CD4-positive, alpha-beta T cell (primary cell): ENCODE results near the gene POT1. TPM values are rescaled to one million over a fixed set of nuclear protein-coding genes. Genes with fewer than 3 reads are reported as not detected.

Experiments used
- ATAC-seq: fragments of 200-7000 bp; cut with Tn5 transposase; one replicate; pipeline ENCODE4 v1.10.0; 2022; ENCODE audit warnings: mild to moderate bottlenecking; ENCODE audit not compliant: poor library complexity
- CTCF ChIA-PET: fragments of 350-600 bp; sonication (Branson Sonifier 250); formaldehyde crosslinking; loops from one replicate; lab custom pipeline; 2021; ENCODE audit warnings: antibody characterized with exemption, inconsistent platforms; lab: Charles Lee
- POLR2A ChIA-PET: fragments of 350-600 bp; sonication (Branson Sonifier 250); formaldehyde crosslinking; loops from one replicate; lab custom pipeline; 2021; ENCODE audit warnings: antibody characterized with exemption, inconsistent platforms; lab: Charles Lee
- DNase-seq, 14 experiments: peaks; one replicate each; pipeline ENCODE4 v3.0.0-alpha.2; 2013 to 2020; ENCODE audit warnings: mixed read lengths in 2 of 14
- H3K27ac ChIP-seq, 2 donors: one replicate each; pipeline versions ENCODE4 v1.5.1 to v1.7.0; 2013; ENCODE audit warnings: low read length in 2 of 2, low read depth in 1 of 2, mild to moderate bottlenecking in 1 of 2
- H3K27me3 ChIP-seq, 2 experiments: 1 replicate in 1 of 2; 2 replicates in 1 of 2; pipeline versions ENCODE4 v1.6.1 to v1.7.0; 2013; ENCODE audit warnings: low read length in 2 of 2, control low read depth in 1 of 2, mild to moderate bottlenecking in 1 of 2, moderate library complexity in 1 of 2; ENCODE audit not compliant: insufficient read depth in 2 of 2, control insufficient read depth in 1 of 2
- H3K36me3 ChIP-seq: one replicate; pipeline ENCODE4 v1.6.1; 2013; ENCODE audit warnings: low read length, control low read depth; ENCODE audit not compliant: insufficient read depth
- H3K4me1 ChIP-seq: one replicate; pipeline ENCODE4 v1.6.1; 2013; ENCODE audit warnings: low read length, control low read depth; ENCODE audit not compliant: insufficient read depth
- H3K4me3 ChIP-seq: one replicate; pipeline ENCODE4 v1.5.1; 2013; ENCODE audit warnings: mild to moderate bottlenecking, low read length, moderate library complexity
- H3K9me3 ChIP-seq, 2 experiments: 1 replicate in 1 of 2; 2 replicates in 1 of 2; pipeline versions ENCODE4 v1.6.1 to v1.7.0; 2013; ENCODE audit warnings: low read length in 2 of 2, mild to moderate bottlenecking in 2 of 2, control low read depth in 1 of 2, moderate library complexity in 1 of 2; ENCODE audit not compliant: control insufficient read depth in 1 of 2, insufficient read depth in 1 of 2
- H3K27ac Mint-ChIP-seq: one replicate; pipeline ENCODE4 v1.8.0; 2020; ENCODE audit warnings: mixed read lengths
- H3K27me3 Mint-ChIP-seq: one replicate; pipeline ENCODE4 v1.8.0; 2021; ENCODE audit warnings: mixed read lengths
- H3K36me3 Mint-ChIP-seq: one replicate; pipeline ENCODE4 v1.8.0; 2021; ENCODE audit warnings: low read depth, mixed read lengths
- H3K4me1 Mint-ChIP-seq: one replicate; pipeline ENCODE4 v1.8.0; 2021; ENCODE audit warnings: low read depth, mixed read lengths
- H3K4me3 Mint-ChIP-seq: one replicate; pipeline ENCODE4 v1.8.0; 2020; ENCODE audit warnings: mild to moderate bottlenecking, mixed read lengths
- H3K9me3 Mint-ChIP-seq: one replicate; pipeline ENCODE4 v1.8.0; 2020; ENCODE audit warnings: mixed read lengths
- CTCF ChIP-seq: fragments of 200-600 bp; IDR thresholded peaks from one replicate; pipeline ENCODE4 v1.8.0; 2022; ENCODE audit warnings: antibody characterized with exemption, mild to moderate bottlenecking
- intact Hi-C, 2 experiments: fragments of 100-400 bp; cut with DNase I in 1 of 2; cut with micrococcal nuclease in 1 of 2; formaldehyde crosslinking; loops; one replicate each; pipeline versions ENCODE4 v1.15.1 to v1.9.0; 2023 to 2025; cut with DNase I, micrococcal nuclease
- total RNA-seq, 174 experiments: library from RNA in 2 of 174; stranded (reverse) in 2 of 174; gene quantifications; one replicate each; pipeline ENCODE4 v1.2.3 and lab custom pipeline; 2021 to 2026

Gene POT1
- total RNA-seq, 2 experiments from 2014 or later = 8.0 to 8.3 TPM

GRCh38 chr7:124912972-124913371 is 16.7 kb downstream of the POT1 start:
- ChIA-PET POLR2A (no interaction called here), CTCF (no interaction called here)
- DNase-seq = no peak
- Mint-ChIP-seq H3K27ac (no peak overlapping the region), H3K9me3 (no peaks in the 10 kb centered on the region), H3K4me3 (no peak overlapping the region), H3K27me3 (no peaks in the 10 kb centered on the region), H3K4me1 (peaks cover 15% of the 10 kb centered on the region), H3K36me3 (peaks cover 47% of the 10 kb centered on the region)
- peaks cover 17% of the 10 kb centered on the region for H3K36me3 ChIP-seq
- no peak for ATAC-seq
- no peak for TF ChIP-seq CTCF
- H3K4me3 ChIP-seq = no peak overlapping the region
- intact Hi-C loops = no loop called here
- no peaks in the 10 kb centered on the region for H3K4me1 ChIP-seq
- H3K27ac ChIP-seq = no peak overlapping the region
- H3K27me3 ChIP-seq = no peaks in the 10 kb centered on the region
- H3K9me3 ChIP-seq = no peaks in the 10 kb centered on the region

DNA sequence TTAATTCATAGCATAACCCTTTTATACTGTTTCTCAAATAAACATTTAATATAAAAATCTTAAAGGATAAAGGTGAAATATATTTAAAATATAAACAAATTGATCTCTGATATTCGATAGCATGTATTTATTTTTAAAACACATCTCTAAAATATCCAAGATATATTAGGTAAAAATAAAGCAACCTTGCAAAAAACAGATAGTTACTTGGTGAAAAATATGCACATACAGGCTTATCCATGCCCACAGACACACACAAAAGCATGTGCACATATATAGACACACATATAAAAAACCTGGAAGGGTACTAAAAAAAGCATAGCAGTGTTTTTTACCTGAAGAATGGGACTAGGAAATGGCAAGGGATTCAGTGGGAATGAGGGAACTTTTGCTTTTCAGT is 19.8 kb downstream of the POT1 start:
- ChIA-PET CTCF (no interaction called here), POLR2A (no interaction called here)
- Mint-ChIP-seq H3K4me1 (peaks cover 13% of the 10 kb centered on the region), H3K27me3 (no peaks in the 10 kb centered on the region), H3K9me3 (no peaks in the 10 kb centered on the region), H3K27ac (no peak overlapping the region), H3K36me3 (peaks cover 52% of the 10 kb centered on the region), H3K4me3 (no peak overlapping the region)
- intact Hi-C loops = no loop called here
- DNase-seq (no peak), ATAC-seq (no peak)
- Histone ChIP-seq H3K27ac (no peak overlapping the region), H3K4me3 (no peak overlapping the region), H3K36me3 (peaks cover 8% of the 10 kb centered on the region), H3K9me3 (no peaks in the 10 kb centered on the region), H3K27me3 (no peaks in the 10 kb centered on the region), H3K4me1 (no peaks in the 10 kb centered on the region)
- TF ChIP-seq CTCF = no peak

DNA sequence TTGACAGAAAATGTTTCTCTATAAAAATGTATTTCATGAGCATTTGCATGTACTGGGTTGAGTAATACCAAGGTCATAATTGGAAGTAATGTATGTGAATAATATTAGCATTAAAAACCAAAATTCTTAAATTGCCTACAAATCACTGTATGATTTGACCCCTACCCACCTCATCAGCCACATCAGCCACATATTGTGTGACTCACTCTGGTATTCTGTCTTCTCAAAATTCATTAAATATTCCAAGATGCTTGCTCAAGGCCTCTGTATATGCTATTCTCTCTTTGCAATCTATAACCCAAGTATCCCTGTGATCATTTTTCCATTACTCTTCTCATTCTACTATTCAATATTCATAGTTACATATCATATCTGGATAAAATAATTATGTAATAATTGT is 21.4 kb downstream of the POT1 start:
- no peak for TF ChIP-seq CTCF
- Histone ChIP-seq H3K36me3 (peaks cover 3% of the 10 kb centered on the region), H3K4me1 (no peaks in the 10 kb centered on the region), H3K4me3 (no peak overlapping the region), H3K27ac (no peak overlapping the region), H3K27me3 (no peaks in the 10 kb centered on the region), H3K9me3 (no peaks in the 10 kb centered on the region)
- Mint-ChIP-seq H3K27ac (no peak overlapping the region), H3K4me3 (no peak overlapping the region), H3K9me3 (no peaks in the 10 kb centered on the region), H3K4me1 (peaks cover 21% of the 10 kb centered on the region), H3K27me3 (no peaks in the 10 kb centered on the region), H3K36me3 (peaks cover 60% of the 10 kb centered on the region)
- ATAC-seq (no peak), DNase-seq (no peak)
- POLR2A ChIA-PET = no interaction called here
- CTCF ChIA-PET = no interaction called here
- intact Hi-C loops = no loop called here
